ENCODE data around the gene SMPX.
"Not testable (repeated sequence)": the region's sequence is repeated elsewhere in the genome, so short reads cannot be mapped to it uniquely, and the experiment has no call there.

SMPX gene

GRCh38 chrX:21757960-21758359 is at the start of gene SMPX:
Gene SMPX, minus strand, starts transcription at chrX:21758116. Its CDS starts 3,826 bp downstream, at chrX:21754290.
- DNase-seq, result no peak

DNA sequence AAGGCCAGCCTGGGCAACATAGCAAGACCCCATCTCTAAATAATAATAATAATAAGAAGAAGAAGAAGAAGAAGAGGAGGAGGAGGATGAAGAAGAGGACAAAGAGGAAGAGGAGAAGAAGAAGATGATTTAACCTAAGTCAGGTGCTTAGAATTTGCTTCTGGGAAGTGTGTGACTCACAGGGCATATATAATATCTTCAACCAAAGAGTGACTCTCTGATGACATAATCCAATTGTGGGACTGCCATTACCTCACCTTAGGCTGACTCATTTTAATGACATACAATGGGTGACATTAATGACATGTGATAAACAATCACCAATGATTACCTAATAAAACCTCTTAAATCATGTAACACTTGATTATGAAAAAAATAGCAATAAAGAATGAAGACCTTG is 48.8 kb upstream of the SMPX start:
- no peak for DNase-seq

GRCh38 chrX:21802839-21803238 is 44.9 kb upstream of the SMPX start:
- DNase-seq, result no peak

GRCh38 chrX:21802054-21802670 is 44.2 kb upstream of the SMPX start:
- DNase-seq, result no peak

GRCh38 chrX:21800344-21800770 is 42.4 kb upstream of the SMPX start:
- DNase-seq, result no peak

GRCh38 chrX:21799767-21800166 is 41.9 kb upstream of the SMPX start:
- no peak for DNase-seq

DNA sequence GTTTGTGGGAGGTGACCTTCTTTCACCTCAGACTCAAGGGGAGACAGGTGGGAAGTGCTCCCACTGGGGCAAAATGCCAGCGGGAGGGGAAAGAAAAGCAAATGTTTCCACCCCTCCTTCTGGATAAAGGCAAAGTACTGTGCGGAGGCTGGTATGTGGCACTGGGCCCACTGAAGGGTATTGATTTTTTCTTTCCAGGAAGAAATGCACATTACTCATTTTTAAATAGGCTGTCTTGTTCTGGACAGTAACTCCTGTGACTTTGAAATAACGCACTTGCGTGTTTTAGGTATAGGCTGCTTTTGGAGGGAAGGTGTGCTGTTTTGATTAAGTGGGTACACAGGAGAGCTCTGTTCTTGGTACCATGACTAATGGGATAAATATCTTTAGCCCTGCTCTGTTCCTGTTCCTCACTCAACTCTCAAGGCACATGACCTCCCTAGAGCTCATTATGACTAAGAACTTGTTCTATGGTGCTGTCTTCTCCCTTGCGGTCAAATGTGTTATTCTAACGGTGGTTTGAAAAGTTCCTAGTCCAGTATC is 40.8 kb upstream of the SMPX start:
- no peak for DNase-seq

- no peak for DNase-seq
Measured at GRCh38 chrX:21781976-21782375, 24.1 kb upstream of the SMPX start.

DNA sequence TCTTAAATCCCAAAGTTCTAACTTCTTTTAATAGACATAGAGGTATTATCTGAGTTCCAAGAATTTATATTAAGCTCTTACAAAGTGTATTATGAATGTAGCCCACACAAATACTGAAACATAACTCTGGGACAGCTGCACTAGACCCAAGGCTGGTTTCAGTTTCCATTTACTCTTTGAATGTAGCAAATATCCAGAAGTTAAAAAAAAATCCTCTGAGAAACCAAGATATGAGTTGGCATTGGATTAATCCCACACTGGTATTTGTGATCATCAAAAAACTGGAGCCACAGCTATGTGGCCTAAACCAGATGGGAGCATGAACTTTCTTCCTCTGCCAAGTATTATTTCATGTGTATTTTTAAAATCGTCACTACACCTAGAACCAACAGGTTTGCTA is 23.6 kb upstream of the SMPX start:
- DNase-seq, result no peak

GRCh38 chrX:21779095-21779494 is 21.2 kb upstream of the SMPX start:
- DNase-seq, result no peak

DNA sequence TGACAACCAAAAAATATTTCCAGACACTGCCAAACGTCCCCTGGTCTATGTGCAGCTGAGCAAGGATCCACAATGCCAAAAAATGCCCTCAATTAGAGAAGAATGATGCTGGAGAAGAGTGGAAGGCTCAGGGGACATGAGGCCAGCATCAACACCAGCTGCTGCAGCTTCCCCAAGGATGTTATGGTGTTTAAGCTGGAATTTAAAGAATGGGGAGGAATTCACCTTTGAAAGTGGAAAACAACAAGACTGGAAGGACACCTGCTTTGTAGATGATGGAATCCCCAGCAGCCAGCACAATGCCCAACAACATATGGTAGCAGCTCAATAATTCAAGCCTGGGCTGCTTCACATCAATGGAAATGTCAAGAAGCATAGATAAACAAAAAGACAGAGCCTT is 20.3 kb upstream of the SMPX start:
- DNase-seq, result no peak

- not testable (repeated sequence) for DNase-seq
Measured at GRCh38 chrX:21775128-21775527, 17.2 kb upstream of the SMPX start.

- not testable (repeated sequence) for DNase-seq
Measured at GRCh38 chrX:21773036-21773435, 15.1 kb upstream of the SMPX start.

GRCh38 chrX:21770631-21771321 is 12.9 kb upstream of the SMPX start:
- no peak for DNase-seq

DNA sequence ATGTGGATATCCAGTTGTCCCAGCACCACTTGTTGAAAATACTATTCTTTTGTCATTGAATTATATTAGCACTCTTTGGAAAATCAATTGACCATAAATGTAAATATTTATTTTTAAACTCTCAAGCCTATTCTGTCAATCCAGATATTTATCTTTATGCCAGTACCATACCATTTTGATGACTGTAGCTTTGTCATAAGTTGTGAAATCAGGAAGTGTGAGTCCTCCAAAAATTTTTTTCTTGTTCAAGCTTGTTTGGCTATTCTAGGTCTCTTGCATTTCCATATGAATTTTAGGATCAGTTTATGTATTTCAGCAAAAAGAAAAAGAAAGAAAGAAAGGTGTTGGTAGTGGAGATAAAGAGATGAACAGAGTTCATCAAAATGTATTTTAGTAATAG is 8.2 kb upstream of the SMPX start:
- no peak for DNase-seq

DNA sequence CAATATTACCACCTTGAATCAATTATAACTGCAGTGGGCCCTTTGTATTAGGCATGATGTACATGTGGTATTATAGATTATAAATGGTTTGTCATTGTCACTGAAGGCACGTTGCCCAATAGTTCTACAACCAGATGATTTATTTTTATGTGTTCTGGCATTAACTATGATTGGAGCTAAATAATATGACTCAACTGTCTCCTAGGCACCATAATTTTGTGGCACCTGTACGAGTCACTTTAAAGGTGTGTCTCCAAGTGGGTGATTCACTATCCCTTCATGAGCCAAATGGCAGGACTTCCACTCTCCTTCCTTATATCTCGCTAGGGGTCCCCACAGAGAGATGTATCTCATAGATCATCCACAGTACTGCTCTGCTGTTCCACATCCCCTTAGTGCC is 6.1 kb upstream of the SMPX start:
- no peak for DNase-seq

GRCh38 chrX:21758488-21758887 is 572 bp upstream of the SMPX start:
- DNase-seq, result no peak

DNA sequence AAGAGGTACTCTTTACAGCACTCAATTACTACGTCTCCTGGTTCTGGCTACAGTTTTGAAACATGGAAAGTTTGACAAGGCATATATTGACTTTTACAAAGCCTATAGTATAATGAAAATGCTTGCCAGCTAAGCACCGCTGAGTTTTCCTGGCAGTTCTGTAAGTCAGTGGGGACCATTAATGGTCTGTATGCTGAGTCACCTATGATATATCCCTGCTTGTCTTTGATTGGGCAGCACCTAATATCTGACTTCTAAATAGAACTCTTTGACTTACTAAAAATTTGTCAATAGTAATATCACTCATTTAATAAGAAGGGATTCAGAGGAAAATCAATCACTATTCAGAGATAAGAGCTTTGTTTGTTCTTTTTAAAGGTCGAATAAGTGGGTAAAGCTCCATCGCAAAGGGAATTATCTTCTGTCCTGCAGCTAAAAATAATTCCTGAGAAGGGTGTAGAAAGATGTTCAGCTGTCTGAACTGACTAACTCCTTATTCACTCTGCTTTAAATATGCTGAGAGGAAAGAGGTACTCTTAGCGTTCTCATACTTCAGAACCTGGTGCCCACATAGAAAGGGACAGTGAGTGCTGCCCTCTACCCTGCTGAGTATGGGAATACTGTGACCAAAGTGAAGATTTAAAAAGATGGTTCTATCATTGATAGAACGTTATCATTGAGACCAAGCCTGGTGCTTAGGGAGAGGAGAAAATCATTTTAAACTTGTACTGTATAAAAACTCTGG is 959 bp downstream of the SMPX start:
- DNase-seq, result no peak

- no peak for DNase-seq
Measured at GRCh38 chrX:21749924-21750323, 8.0 kb downstream of the SMPX start.

DNA sequence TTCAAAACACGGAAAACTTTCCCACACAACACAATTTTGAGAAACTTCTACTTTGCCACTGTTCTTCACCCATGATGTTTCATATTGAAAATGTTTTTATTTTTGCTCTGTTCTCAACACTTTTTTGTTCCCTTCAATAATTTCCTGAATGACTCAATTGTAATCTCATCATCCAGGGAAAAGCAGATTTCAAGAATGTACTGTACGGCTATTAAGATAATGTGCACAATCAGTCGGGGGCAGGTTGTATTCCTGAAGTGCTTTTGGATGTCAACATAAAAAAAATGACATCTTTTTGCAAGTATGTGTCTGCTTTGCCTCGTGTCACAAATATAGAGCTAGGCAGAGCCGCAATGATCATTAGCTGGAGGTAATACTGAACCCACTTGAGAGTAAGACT is 9.7 kb downstream of the SMPX start:
- DNase-seq, result no peak

DNA sequence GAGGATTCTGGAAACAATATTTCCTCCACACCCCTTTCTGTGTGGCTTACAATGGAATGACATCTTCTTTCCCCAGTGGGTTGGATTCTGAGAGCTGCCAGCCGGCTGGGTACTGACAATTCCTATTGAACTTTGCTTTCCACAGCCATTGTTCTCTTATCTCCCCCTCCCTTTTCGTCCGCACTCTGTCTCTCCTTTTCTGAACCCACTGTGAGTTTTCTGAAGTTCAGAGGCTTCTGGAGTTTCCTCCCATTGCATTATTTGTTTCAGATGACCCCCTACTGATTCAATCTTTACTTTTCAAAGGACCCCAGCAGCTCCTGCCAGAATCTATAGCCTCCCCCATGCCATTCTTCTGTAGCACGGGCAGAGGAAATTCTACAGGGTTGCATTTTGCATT is 10.4 kb downstream of the SMPX start:
- DNase-seq, result no peak

GRCh38 chrX:21745756-21746155 is 12.2 kb downstream of the SMPX start:
- no peak for DNase-seq

DNA sequence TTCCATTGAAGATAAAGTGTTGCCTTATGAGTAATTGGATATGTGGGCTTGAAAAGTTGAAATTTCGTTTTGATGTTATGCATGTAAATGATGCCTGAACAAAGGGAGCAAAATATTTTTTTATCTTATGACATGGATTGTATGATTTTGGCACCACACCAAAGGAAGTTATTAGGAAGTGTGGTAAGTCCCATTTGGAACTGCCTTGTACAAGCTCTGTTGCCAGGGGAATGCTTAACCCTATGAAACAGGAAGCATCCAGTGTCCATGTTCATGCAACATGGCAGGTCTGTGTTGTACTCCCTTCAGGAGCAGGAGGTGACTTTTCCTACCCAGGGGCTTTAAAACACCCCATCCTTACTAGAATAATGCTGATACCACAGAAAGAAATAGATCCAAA is 13.2 kb downstream of the SMPX start:
- DNase-seq, result no peak

DNA sequence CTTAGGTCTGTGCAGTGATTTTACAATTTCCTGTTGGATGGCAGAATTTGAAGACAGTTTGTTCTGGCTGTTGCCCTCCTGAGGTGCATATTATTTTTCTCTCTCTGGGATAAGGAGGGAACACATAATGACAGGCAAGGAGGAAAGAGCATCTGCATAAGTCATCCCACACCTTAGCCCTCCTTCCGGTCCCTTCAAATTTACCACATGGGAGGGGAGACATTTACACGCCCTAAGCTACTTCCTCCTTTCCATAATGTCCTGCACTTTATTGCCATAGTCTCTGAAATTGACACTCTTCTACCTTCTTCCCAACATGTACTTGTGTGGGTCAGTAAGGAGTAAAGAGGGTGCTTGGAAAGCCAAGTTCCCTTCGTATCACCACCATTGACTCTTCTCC is 13.9 kb downstream of the SMPX start:
- no peak for DNase-seq
